Osteoblast (primary cell): ENCODE results near the gene RHOT2. TPM values are rescaled to one million over a fixed set of nuclear protein-coding genes. Genes with fewer than 3 reads are reported as not detected.

Source experiments
- DNase-seq: peaks from one replicate; pipeline ENCODE4 v3.0.0; 2011; ENCODE audit warnings: low spot score, mixed read lengths; ENCODE audit not compliant: insufficient read length; ENCODE audit errors: missing footprints
- H2AFZ ChIP-seq: 2 replicates; pipeline ENCODE4 v1.6.0; 2011; ENCODE audit warnings: mild to moderate bottlenecking, low read length
- H3K27ac ChIP-seq: 2 replicates; pipeline ENCODE4 v1.5.1; 2011; ENCODE audit warnings: mild to moderate bottlenecking, low read depth, low read length, moderate library complexity
- H3K27me3 ChIP-seq: 2 replicates; pipeline ENCODE4 v1.6.0; 2012; ENCODE audit warnings: mild to moderate bottlenecking, control low read depth, inconsistent platforms, low read length, moderate library complexity; ENCODE audit not compliant: insufficient read depth
- H3K36me3 ChIP-seq: 2 replicates; pipeline ENCODE4 v1.5.1; 2011; ENCODE audit warnings: mild to moderate bottlenecking, low read length, control low read depth, moderate library complexity; ENCODE audit not compliant: insufficient read depth
- H3K4me1 ChIP-seq: 2 replicates; pipeline ENCODE4 v1.5.1; 2011; ENCODE audit warnings: mild to moderate bottlenecking, low read length, control low read depth, moderate library complexity; ENCODE audit not compliant: insufficient read depth
- H3K4me2 ChIP-seq: 2 replicates; pipeline ENCODE4 v1.6.0; 2011; ENCODE audit warnings: mild to moderate bottlenecking, low read length; ENCODE audit not compliant: insufficient read depth
- H3K4me3 ChIP-seq: fragments of 200-600 bp; sonication (generic); 3 replicates; pipeline ENCODE4 v1.5.1; 2012; ENCODE audit warnings: mild to moderate bottlenecking, low read length, inconsistent platforms; ENCODE audit not compliant: insufficient read depth
- H3K79me2 ChIP-seq: 2 replicates; pipeline ENCODE4 v1.6.0; 2012; ENCODE audit warnings: mild to moderate bottlenecking, low read length, control low read depth, inconsistent platforms; ENCODE audit not compliant: insufficient read depth
- H3K9me3 ChIP-seq: 2 replicates; pipeline ENCODE4 v1.5.1; 2011; ENCODE audit warnings: low read depth, low read length, control low read depth
- H4K20me1 ChIP-seq: 2 replicates; pipeline ENCODE4 v1.6.0; 2012; ENCODE audit warnings: mild to moderate bottlenecking, low read length, control low read depth; ENCODE audit not compliant: insufficient read depth
- CTCF ChIP-seq: IDR thresholded peaks from 2 replicates; pipeline ENCODE4 v1.5.1; 2011; ENCODE audit warnings: mild to moderate bottlenecking, low read depth, low read length, moderate library complexity; ENCODE audit errors: extremely low read depth
- total RNA-seq: library from RNA; depleted of rRNA; stranded (reverse); fragments of >200 nt; gene quantifications from 2 replicates; pipeline ENCODE4 v1.2.3, GENCODE V29; 2012

RHOT2 gene
- total RNA-seq, 1 donor, result 42.0 TPM

- Histone ChIP-seq H3K27ac (no peak overlapping the region), H3K79me2 (no peaks in the 10 kb centered on the region), H4K20me1 (peaks cover 6% of the 10 kb centered on the region), H3K9me3 (no peaks in the 10 kb centered on the region), H3K27me3 (no peaks in the 10 kb centered on the region), H2AFZ (no peak overlapping the region), H3K36me3 (no peaks in the 10 kb centered on the region), H3K4me3 (no peak overlapping the region), H3K4me1 (peaks cover 13% of the 10 kb centered on the region), H3K4me2 (no peak overlapping the region)
- DNase-seq, result no peak
- TF ChIP-seq CTCF, result no peak
These were observed 39.4 kb upstream of the RHOT2 start for GRCh38 chr16:628321-629061.

GRCh38 chr16:629185-629832, 38.6 kb upstream of the RHOT2 start:
- Histone ChIP-seq H3K27me3 (no peaks in the 10 kb centered on the region), H3K27ac (no peak overlapping the region), H3K4me2 (no peak overlapping the region), H3K4me1 (peaks cover 13% of the 10 kb centered on the region), H2AFZ (no peak overlapping the region), H3K36me3 (no peaks in the 10 kb centered on the region), H3K79me2 (no peaks in the 10 kb centered on the region), H3K9me3 (no peaks in the 10 kb centered on the region), H4K20me1 (no peaks in the 10 kb centered on the region), H3K4me3 (no peak overlapping the region)
- DNase-seq, result no peak
- TF ChIP-seq CTCF, result no peak

GRCh38 chr16:629833-630248, 38.1 kb upstream of the RHOT2 start:
- H2AFZ ChIP-seq, result no peak overlapping the region
- no peaks in the 10 kb centered on the region for H3K27me3 ChIP-seq
- no peak for TF ChIP-seq CTCF
- H4K20me1 ChIP-seq, result peaks cover under 1% of the 10 kb centered on the region
- DNase-seq, result no peak
- H3K4me2 ChIP-seq, result no peak overlapping the region
- no peaks in the 10 kb centered on the region for H3K9me3 ChIP-seq
- no peak overlapping the region for H3K27ac ChIP-seq
- H3K79me2 ChIP-seq, result peaks cover under 1% of the 10 kb centered on the region
- peaks cover 13% of the 10 kb centered on the region for H3K4me1 ChIP-seq
- H3K36me3 ChIP-seq, result no peaks in the 10 kb centered on the region
- no peak overlapping the region for H3K4me3 ChIP-seq

- Histone ChIP-seq H3K36me3 (no peaks in the 10 kb centered on the region), H4K20me1 (peaks cover 4% of the 10 kb centered on the region), H2AFZ (no peak overlapping the region), H3K27me3 (no peaks in the 10 kb centered on the region), H3K9me3 (no peaks in the 10 kb centered on the region), H3K4me1 (peaks cover 17% of the 10 kb centered on the region), H3K79me2 (peaks cover 6% of the 10 kb centered on the region), H3K4me3 (no peak overlapping the region), H3K4me2 (no peak overlapping the region), H3K27ac (no peak overlapping the region)
- TF ChIP-seq CTCF, result no peak
- DNase-seq, result no peak
These were observed 37.6 kb upstream of the RHOT2 start for GRCh38 chr16:630249-630814.
